ENCODE results near the gene PAFAH1B1. TPM values are rescaled to one million over a fixed set of nuclear protein-coding genes. Genes with fewer than 3 reads are reported as not detected.

PAFAH1B1 gene
- total and polyA plus RNA-seq, 2 donors (not counting 1 experiment from before 2014, with no cell fraction given) = 41.4 to 170 TPM

DNA sequence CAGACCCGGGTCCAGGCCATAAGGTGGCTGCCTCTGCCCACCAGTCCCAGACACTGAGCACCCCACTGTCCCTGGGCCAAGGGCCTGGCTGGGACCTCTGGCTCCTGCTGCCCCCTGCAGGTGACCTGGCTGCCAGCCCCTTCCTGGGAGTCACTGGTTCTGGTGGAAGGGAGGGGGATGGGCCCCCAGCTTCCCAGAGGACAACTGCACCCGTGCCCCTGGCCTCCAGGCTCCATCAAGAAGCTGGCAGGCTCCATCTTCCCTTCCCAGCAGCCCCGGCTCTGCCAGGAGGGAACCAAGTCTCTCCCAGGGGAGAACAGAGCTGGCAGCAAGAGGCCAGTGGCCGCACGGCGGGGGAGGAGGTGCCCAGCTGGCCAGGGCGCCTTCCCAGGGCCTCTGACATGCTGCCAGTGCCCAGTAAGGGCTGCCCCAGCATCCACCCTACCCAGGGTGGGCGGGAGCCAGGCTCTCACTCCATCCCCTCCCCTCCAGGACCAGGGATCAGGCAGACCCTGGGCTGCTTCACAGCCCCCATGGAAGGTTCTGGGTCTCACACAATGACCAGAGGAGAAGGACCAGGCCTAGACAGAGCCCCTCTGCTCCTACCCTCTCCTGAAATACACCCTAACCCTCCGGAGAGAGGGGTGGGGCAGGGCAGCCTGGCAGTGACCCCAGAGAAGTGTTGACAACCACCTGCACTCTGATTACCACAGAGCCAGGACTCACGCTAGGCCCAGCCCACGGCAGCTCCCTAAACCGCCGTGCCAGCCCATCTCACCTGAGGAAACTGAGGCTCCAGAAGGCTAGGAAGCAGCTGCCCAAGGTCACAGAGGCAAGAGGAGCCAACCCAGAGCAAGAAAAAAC lies 114.5 kb downstream of the PAFAH1B1 start:
- Histone ChIP-seq H3K36me3 (replicated peaks in 1 of 2; ENCODE audit: control extremely low read depth in 1 of 2, control insufficient read depth in 1 of 2, extremely low read depth in 1 of 2, insufficient read depth in 2 of 2, low read length in 1 of 2) (peaks cover 0 to 8% of the 10 kb centered on the region in 2 experiments), H3K4me1 (ENCODE audit: control insufficient read depth in 2 of 2, insufficient read depth in 2 of 2, low read length in 2 of 2) (peaks cover 29 to 50% of the 10 kb centered on the region in 2 donors), H3K79me2 (ENCODE audit: control insufficient read depth, insufficient read depth, low read length) (peaks cover 73% of the 10 kb centered on the region), H3K27me3 (replicated peaks in 1 of 4; ENCODE audit: control extremely low read depth in 1 of 4, control insufficient read depth in 3 of 4, insufficient read depth in 4 of 4, low read length in 3 of 4) (no peaks in the 10 kb centered on the region), H3K9me3 (ENCODE audit: control extremely low read depth in 1 of 3, control insufficient read depth in 2 of 3, insufficient read depth in 1 of 3, low read length in 2 of 3) (no peaks in the 10 kb centered on the region), H3K27ac (ENCODE audit: low read length in 2 of 2) (peak overlapping the region in 1 of 2 donors; percentile 0), H4K20me1 (ENCODE audit: control insufficient read depth, insufficient read depth, low read length, poor library complexity, severe bottlenecking) (peaks cover 75% of the 10 kb centered on the region), H2AFZ (ENCODE audit: insufficient read depth, low read depth, low read length, poor library complexity, severe bottlenecking) (no peak overlapping the region), H3K9ac (ENCODE audit: low read length) (no peak overlapping the region), H3K4me2 (replicated peaks; ENCODE audit: low read depth, low read length, poor library complexity, severe bottlenecking) (peak overlapping the region; percentile 95), H3K4me3 (ENCODE audit: control extremely low read depth in 1 of 5, extremely low read depth in 1 of 5, insufficient read depth in 1 of 5, low read depth in 2 of 5, low read length in 4 of 5) (no peak overlapping the region)
- POLR2A ChIA-PET = no interaction called here
- 87% methylated on average over 12 of the region's 13 CpGs for WGBS (ENCODE audit: insufficient coverage)
- Mint-ChIP-seq H3K4me3 (no peak overlapping the region), H3K27ac (no peak overlapping the region), H3K4me1 (peaks cover 51% of the 10 kb centered on the region), H3K9me3 (ENCODE audit: insufficient read depth) (no peaks in the 10 kb centered on the region), H3K27me3 (no peaks in the 10 kb centered on the region)
- intact Hi-C loops (cut with micrococcal nuclease) = no loop called here
- ATAC-seq (ENCODE audit: low read depth) = no peak
- TF ChIP-seq EZH2 (IDR thresholded peaks at IDR 0.05; ENCODE audit: borderline replicate concordance, insufficient read depth, low read depth, low read length, poor library complexity, severe bottlenecking) = no peak
- TF ChIP-seq, protein P1, sequence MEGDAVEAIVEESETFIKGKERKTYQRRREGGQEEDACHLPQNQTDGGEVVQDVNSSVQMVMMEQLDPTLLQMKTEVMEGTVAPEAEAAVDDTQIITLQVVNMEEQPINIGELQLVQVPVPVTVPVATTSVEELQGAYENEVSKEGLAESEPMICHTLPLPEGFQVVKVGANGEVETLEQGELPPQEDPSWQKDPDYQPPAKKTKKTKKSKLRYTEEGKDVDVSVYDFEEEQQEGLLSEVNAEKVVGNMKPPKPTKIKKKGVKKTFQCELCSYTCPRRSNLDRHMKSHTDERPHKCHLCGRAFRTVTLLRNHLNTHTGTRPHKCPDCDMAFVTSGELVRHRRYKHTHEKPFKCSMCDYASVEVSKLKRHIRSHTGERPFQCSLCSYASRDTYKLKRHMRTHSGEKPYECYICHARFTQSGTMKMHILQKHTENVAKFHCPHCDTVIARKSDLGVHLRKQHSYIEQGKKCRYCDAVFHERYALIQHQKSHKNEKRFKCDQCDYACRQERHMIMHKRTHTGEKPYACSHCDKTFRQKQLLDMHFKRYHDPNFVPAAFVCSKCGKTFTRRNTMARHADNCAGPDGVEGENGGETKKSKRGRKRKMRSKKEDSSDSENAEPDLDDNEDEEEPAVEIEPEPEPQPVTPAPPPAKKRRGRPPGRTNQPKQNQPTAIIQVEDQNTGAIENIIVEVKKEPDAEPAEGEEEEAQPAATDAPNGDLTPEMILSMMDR (IDR thresholded peaks at IDR 0.05) = no peak
- CTCF ChIA-PET = interaction anchor here (1.0 kb wide), 1 partner anchor 292 kb away, joined by 3 read pairs; no protein-coding TSS in a partner anchor
- no peak for DNase-seq

Data from B cell (primary cell).